Measurements from ENCODE around the gene ZNF646.

DNA sequence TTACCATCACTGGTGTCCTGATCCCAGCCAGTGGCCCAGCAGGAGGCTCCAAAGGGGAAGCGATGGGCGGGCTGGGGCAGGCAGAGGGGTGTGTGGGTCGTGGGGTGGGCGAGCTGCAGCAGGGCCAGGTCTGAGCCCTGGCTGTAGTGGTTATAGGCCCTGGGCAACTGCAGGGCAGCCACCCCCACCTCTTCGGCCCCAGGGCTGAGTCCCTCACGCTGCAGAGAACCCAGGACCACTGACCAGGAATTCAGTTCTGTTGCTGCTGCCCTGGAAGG, 12.3 kb downstream of the ZNF646 start:
- TF ChIP-seq, protein P1, sequence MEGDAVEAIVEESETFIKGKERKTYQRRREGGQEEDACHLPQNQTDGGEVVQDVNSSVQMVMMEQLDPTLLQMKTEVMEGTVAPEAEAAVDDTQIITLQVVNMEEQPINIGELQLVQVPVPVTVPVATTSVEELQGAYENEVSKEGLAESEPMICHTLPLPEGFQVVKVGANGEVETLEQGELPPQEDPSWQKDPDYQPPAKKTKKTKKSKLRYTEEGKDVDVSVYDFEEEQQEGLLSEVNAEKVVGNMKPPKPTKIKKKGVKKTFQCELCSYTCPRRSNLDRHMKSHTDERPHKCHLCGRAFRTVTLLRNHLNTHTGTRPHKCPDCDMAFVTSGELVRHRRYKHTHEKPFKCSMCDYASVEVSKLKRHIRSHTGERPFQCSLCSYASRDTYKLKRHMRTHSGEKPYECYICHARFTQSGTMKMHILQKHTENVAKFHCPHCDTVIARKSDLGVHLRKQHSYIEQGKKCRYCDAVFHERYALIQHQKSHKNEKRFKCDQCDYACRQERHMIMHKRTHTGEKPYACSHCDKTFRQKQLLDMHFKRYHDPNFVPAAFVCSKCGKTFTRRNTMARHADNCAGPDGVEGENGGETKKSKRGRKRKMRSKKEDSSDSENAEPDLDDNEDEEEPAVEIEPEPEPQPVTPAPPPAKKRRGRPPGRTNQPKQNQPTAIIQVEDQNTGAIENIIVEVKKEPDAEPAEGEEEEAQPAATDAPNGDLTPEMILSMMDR (IDR thresholded peaks at IDR 0.05; ENCODE audit: insufficient read depth, low read depth, low read length), result no peak
- TF ChIP-seq EZH2 (IDR thresholded peaks at IDR 0.05; ENCODE audit: insufficient read depth, low read length), result no peak
